K562 (cell line): ENCODE results near the gene AKT1S1. TPM values are rescaled to one million over a fixed set of nuclear protein-coding genes. Genes with fewer than 3 reads are reported as not detected.

Experiments
- ATAC-seq: fragments of 200-7000 bp; cut with Tn5 transposase; 3 replicates; pipeline ENCODE4 v1.9.1; 2020; ENCODE audit warnings: moderate library complexity
- BruUV-seq: library from RNA; stranded (reverse); fragments of 400-500 nt; replicated peaks from 2 replicates; lab custom pipeline; 2021; lab: Mats Ljungman, UMichigan
- CTCF ChIA-PET: fragments of 300-600 bp; formaldehyde crosslinking; extraction: SDS; loops from one replicate; lab custom pipeline; 2021; ENCODE audit warnings: low intra/inter-chr PET ratio; lab: Yijun Ruan, JAX
- POLR2A ChIA-PET: fragments of 300-600, 350-650 bp; sonication (Branson Sonifier 250); formaldehyde crosslinking; extraction: SDS; loops from one replicate; lab custom pipeline; 2021; ENCODE audit warnings: antibody characterized with exemption, inconsistent platforms; lab: Yijun Ruan, JAX
- DNase-seq, 4 experiments: peaks; one replicate each; pipeline versions ENCODE4 v3.0.0 to v3.0.0-alpha.2; 2011 to 2018; ENCODE audit warnings: low spot score in 3 of 4, mixed read lengths in 3 of 4; ENCODE audit errors: extremely low read depth in 1 of 4
- FAIRE-seq: peaks from 2 replicates; lab custom pipeline; 2011; peaks lifted over from hg19 to GRCh38; lab: Jason Lieb, UNC
- H2AFZ ChIP-seq: 2 replicates; pipeline ENCODE4 v1.6.0; 2011; ENCODE audit warnings: low read depth, low read length, control low read depth, inconsistent platforms
- H3K27ac ChIP-seq: fragments of 200-600 bp; 3 replicates; pipeline ENCODE4 v1.8.0; 2011; ENCODE audit warnings: low read depth, mild to moderate bottlenecking, control low read depth, inconsistent platforms, low read length, moderate library complexity, mixed read lengths; ENCODE audit errors: extremely low read depth
- H3K27me3 ChIP-seq, 2 experiments: fragments of 300-600 bp in 1 of 2; 2 replicates in 1 of 2; 3 replicates in 1 of 2; pipeline versions ENCODE4 v1.6.0 to v1.8.0; 2011; ENCODE audit warnings: inconsistent platforms in 2 of 2, low read length in 2 of 2, mild to moderate bottlenecking in 1 of 2, mixed read lengths in 1 of 2, moderate library complexity in 1 of 2; ENCODE audit not compliant: control insufficient read depth in 2 of 2, insufficient read depth in 2 of 2
- H3K36me3 ChIP-seq: fragments of 300-600 bp; 3 replicates; pipeline ENCODE4 v1.8.0; 2011; ENCODE audit warnings: mild to moderate bottlenecking, low read length, inconsistent platforms; ENCODE audit not compliant: control insufficient read depth, insufficient read depth
- H3K4me1 ChIP-seq, 2 experiments: fragments of 200-600 bp in 1 of 2; replicated peaks in 1 of 2; 2 replicates in 1 of 2; 3 replicates in 1 of 2; pipeline versions ENCODE4 v1.5.1 to v1.8.0; 2011; ENCODE audit warnings: inconsistent platforms in 2 of 2, low read length in 2 of 2, mild to moderate bottlenecking in 1 of 2, mixed read lengths in 1 of 2, moderate library complexity in 1 of 2; ENCODE audit not compliant: control insufficient read depth in 2 of 2, insufficient read depth in 2 of 2
- H3K4me2 ChIP-seq: 2 replicates; pipeline ENCODE4 v1.6.1; 2011; ENCODE audit warnings: low read length, control low read depth, inconsistent platforms, mixed read lengths; ENCODE audit not compliant: insufficient read depth
- H3K4me3 ChIP-seq: fragments of 200-600 bp; sonication (generic), shearing (Covaris generic); 2 replicates; pipeline ENCODE4 v1.5.1; 2016; ENCODE audit warnings: control low read depth, inconsistent platforms
- H3K79me2 ChIP-seq: fragments of 200-600 bp; 3 replicates; pipeline ENCODE4 v1.8.0; 2011; ENCODE audit warnings: low read length, inconsistent platforms; ENCODE audit not compliant: control insufficient read depth, insufficient read depth
- H3K9ac ChIP-seq, 2 experiments: 2 replicates each; pipeline versions ENCODE4 v1.6.0 to v1.6.1; 2011; ENCODE audit warnings: low read depth in 2 of 2, low read length in 2 of 2, control low read depth in 1 of 2, inconsistent platforms in 1 of 2, mild to moderate bottlenecking in 1 of 2, mixed read lengths in 1 of 2; ENCODE audit not compliant: insufficient read depth in 1 of 2
- H3K9me1 ChIP-seq: one replicate; pipeline ENCODE4 v1.6.0; 2011; ENCODE audit warnings: inconsistent platforms, mild to moderate bottlenecking, low read length, moderate library complexity; ENCODE audit not compliant: control insufficient read depth, insufficient read depth
- H3K9me3 ChIP-seq: replicated peaks from 2 replicates; pipeline ENCODE4 v1.5.1; 2011; ENCODE audit warnings: low read depth, low read length, inconsistent platforms; ENCODE audit not compliant: control insufficient read depth, insufficient read depth
- H4K20me1 ChIP-seq: replicated peaks from 2 replicates; pipeline ENCODE4 v1.6.1; 2011; ENCODE audit warnings: low read length, inconsistent platforms, mixed read lengths; ENCODE audit not compliant: control insufficient read depth, insufficient read depth
- BRD9 ChIP-seq: fragments of 450-650 bp; IDR thresholded peaks from 2 replicates; pipeline ENCODE4 v1.6.1; 2018; ENCODE audit warnings: low read depth; ENCODE audit not compliant: partially characterized antibody
- FOXJ2 ChIP-seq: fragments of 200-800 bp; sonication (Bioruptor generic); IDR thresholded peaks from 2 replicates; pipeline ENCODE4 v1.6.1; 2016; ENCODE audit warnings: missing genetic modification characterization, missing compliant biosample characterization
- HMGXB4 ChIP-seq: sonication (generic); formaldehyde crosslinking; IDR thresholded peaks from 2 replicates; pipeline ENCODE4 v1.8.1; 2023; ENCODE audit warnings: mild to moderate bottlenecking, missing genetic modification reagents
- HNRNPL ChIP-seq: fragments of 200-400 bp; formaldehyde crosslinking; IDR thresholded peaks from 2 replicates; pipeline ENCODE4 v1.6.1; 2017; ENCODE audit warnings: low read depth, mild to moderate bottlenecking, low read length
- ILK ChIP-seq: fragments of 450-650 bp; IDR thresholded peaks from 2 replicates; pipeline ENCODE4 v1.6.1; 2016; ENCODE audit warnings: missing genetic modification characterization, low read depth, mild to moderate bottlenecking, missing compliant biosample characterization, moderate library complexity, borderline replicate concordance
- MCM7 ChIP-seq, 2 experiments: fragments of 450-650 bp; IDR thresholded peaks; 2 replicates each; pipeline ENCODE4 v1.6.1; 2016 to 2018
- NR0B1 ChIP-seq: fragments of 450-650 bp; IDR thresholded peaks from one replicate; pipeline ENCODE4 v1.6.1; 2018; ENCODE audit warnings: mild to moderate bottlenecking, moderate library complexity; ENCODE audit not compliant: partially characterized antibody
- PCBP2 ChIP-seq: fragments of 200-400 bp; formaldehyde crosslinking; IDR thresholded peaks from 2 replicates; pipeline ENCODE4 v1.6.1; 2018; ENCODE audit warnings: low read length, low read depth, mild to moderate bottlenecking, moderate library complexity; ENCODE audit not compliant: poor library complexity, severe bottlenecking
- RBFOX2 ChIP-seq: fragments of 200-400 bp; formaldehyde crosslinking; IDR thresholded peaks from 2 replicates; pipeline ENCODE4 v1.6.1; 2017; ENCODE audit warnings: low read depth, mild to moderate bottlenecking, low read length, moderate library complexity
- RHOXF2B ChIP-seq: fragments of 250-450 bp; sonication (Bioruptor Pico); conservative IDR thresholded peaks from 2 replicates; pipeline ENCODE4 v1.5.1; 2021
- SAFB2 ChIP-seq: fragments of 200-400 bp; formaldehyde crosslinking; IDR thresholded peaks from 2 replicates; pipeline ENCODE4 v1.6.1; 2018; ENCODE audit warnings: borderline replicate concordance, low read length, low read depth, moderate library complexity; ENCODE audit not compliant: severe bottlenecking
- SPI1 ChIP-seq: IDR thresholded peaks from 2 replicates; pipeline ENCODE4 v1.6.1; 2011; ENCODE audit warnings: low read depth, low read length, control low read depth, borderline replicate concordance
- ZBTB43 ChIP-seq: sonication (generic); formaldehyde crosslinking; IDR thresholded peaks from 2 replicates; pipeline ENCODE4 v1.8.0; 2023; ENCODE audit warnings: mild to moderate bottlenecking, missing genetic modification reagents
- ZNF146 ChIP-seq: IDR thresholded peaks from one replicate; pipeline ENCODE4 v1.6.1; 2018; ENCODE audit warnings: missing compliant biosample characterization; ENCODE audit not compliant: unreplicated experiment
- ZNF280A ChIP-seq: fragments of 450-650 bp; IDR thresholded peaks from 2 replicates; pipeline ENCODE4 v1.6.1; 2018; ENCODE audit warnings: mild to moderate bottlenecking, low read depth; ENCODE audit not compliant: partially characterized antibody
- WGBS: fragments of 100-300 bp; shearing (Covaris generic); methylation state at CpG from one replicate; pipeline ENCODE4 v1.1.6; 2016; ENCODE audit warnings: low coverage, mixed read lengths; ENCODE audit not compliant: insufficient coverage; ENCODE audit errors: missing lambda C conversion rate; 5-methylcytosine and 5-hydroxymethylcytosine counted together
- in situ Hi-C: fragments of 300-500 bp; cut with MboI; formaldehyde crosslinking; loops from 4 replicates; pipeline ENCODE4 v1.15.0; 2018; ENCODE audit warnings: inconsistent platforms, mixed read lengths
- intact Hi-C: fragments of 100-400 bp; cut with micrococcal nuclease; formaldehyde crosslinking; loops from 2 replicates; pipeline ENCODE4 v1.14.2; 2022
- polyA plus RNA-seq, 8 experiments: library from polyadenylated mRNA; depleted of rRNA in 4 of 8; stranded (reverse) in 5 of 8; unstranded in 3 of 8; fragments of >200 nt; fragmentation: Nextera tagmentation in 2 of 8; fragmentation: Illumina TruSeq in 1 of 8; extraction: Ambion mirVana in 2 of 8; extraction: Trizol in 1 of 8; gene quantifications; 2 replicates each; pipeline versions ENCODE4 v1.2.1 to v1.2.3, GENCODE V29; 2011 to 2014; ENCODE audit warnings: inconsistent platforms in 1 of 8, missing spikeins in 1 of 8
- total RNA-seq, 7 experiments: library from RNA; depleted of rRNA in 6 of 7; stranded (reverse); fragments of >200 nt in 6 of 7; fragmentation: Illumina TruSeq in 2 of 7; extraction: Trizol in 2 of 7; gene quantifications; 2 replicates each; pipeline versions ENCODE4 v1.2.1 to v1.2.3, GENCODE V29; 2011 to 2021; ENCODE audit warnings: low replicate concordance in 1 of 7

Gene AKT1S1
- total and polyA plus RNA-seq, 9 of the 15 experiments (the other 6 are each of a cell fraction or from before 2014, with no cell fraction given): 1.2 to 50.3 (median 17.1) TPM

- CTCF ChIA-PET: interaction anchor here (0.6 to 0.7 kb wide), 2 partner anchors 53 to 354 kb away, joined by 5 to 6 read pairs; no protein-coding TSS in a partner anchor
- DNase-seq: peak; percentile 64 to 95 (median 68)
- Histone ChIP-seq H3K79me2 (no peaks in the 10 kb centered on the region), H3K4me2 (peak overlapping the region; percentile 92), H2AFZ (peak overlapping the region; percentile 100), H3K36me3 (peaks cover 2% of the 10 kb centered on the region; the same call in 2 of the 3 replicates), H3K27me3 (peaks cover 2 to 3% of the 10 kb centered on the region in 2 experiments; a peak in 3 of 5 replicates), H3K9ac (peak overlapping the region; percentile 74 to 90), H3K9me3 (no peaks in the 10 kb centered on the region), H3K27ac (peak overlapping the region; percentile 89), H3K4me1 (peaks cover 12 to 49% of the 10 kb centered on the region in 2 experiments), H4K20me1 (no peaks in the 10 kb centered on the region), H3K9me1 (peaks cover 3% of the 10 kb centered on the region), H3K4me3 (peak overlapping the region; percentile 47)
- FAIRE-seq: peak; percentile 93
- 3% methylated on average over 71 of the region's 71 CpGs for WGBS
- in situ Hi-C loops: loop anchor here (5.0 kb wide), 1 partner anchor 92 kb away; no protein-coding TSS in a partner anchor
- no TSS peak for BruUV-seq
- intact Hi-C loops: no loop called here
- ATAC-seq: peak; percentile 86
- POLR2A ChIA-PET: interaction anchor here (0.6 to 1.6 kb wide), 13 partner anchors 13 to 1566 kb away, joined by 3 to 11 read pairs (median 3); partner anchors contain the start of genes AKT1S1, ATF5, NUP62 and PTOV1
- TF ChIP-seq MCM7 (IDR thresholded peaks at IDR 0.05) (no peak), BRD9 (no peak), ILK (tag) (no peak), ZNF146 (CRISPR knock-in tag) (peak; percentile 31), ZNF280A (no peak), SAFB2 (no peak), ZBTB43 (peak; percentile 97), SPI1 (no peak), HNRNPL (no peak; the same call in 1 of the 2 replicates), FOXJ2 (tag) (0 out of 2 replicates have a peak, but pooled peaks have one; percentile 44), NR0B1 (no peak), HMGXB4 (CRISPR knock-in tag) (peak; percentile 100), PCBP2 (no peak), RHOXF2B (CRISPR knock-in tag) (no peak), RBFOX2 (peak; percentile 91)
Observed at GRCh38 chr19:49889687-49890348, 12.7 kb upstream of the AKT1S1 start.
